NB4 (cell line): ENCODE data around the gene CENPX.

Experiments
- CTCF ChIP-seq: IDR thresholded peaks from one replicate; pipeline ENCODE4 v1.5.1; 2012; ENCODE audit warnings: low read depth, low read length
- POLR2A ChIP-seq: IDR thresholded peaks from 2 replicates; pipeline ENCODE4 v1.6.1; 2011; ENCODE audit warnings: mild to moderate bottlenecking; ENCODE audit not compliant: insufficient read length; ENCODE audit errors: extremely low read depth

GRCh38 chr17:82046903-82047302, 24.2 kb upstream of the CENPX start:
- TF ChIP-seq POLR2A = no peak
- TF ChIP-seq CTCF = no peak
